ENCODE measurements around the gene IGFN1.

GRCh38 chr1:201268604-201269151 is 78.1 kb downstream of the IGFN1 start:
- no peak for TF ChIP-seq CTCF (IDR thresholded peaks at IDR 0.05)
- no peak for TF ChIP-seq POLR2A (IDR thresholded peaks at IDR 0.05)
- no peak for TF ChIP-seq EP300 (IDR thresholded peaks at IDR 0.05; ENCODE audit: low read depth)
- no peak for TF ChIP-seq POLR2AphosphoS5 (IDR thresholded peaks at IDR 0.05)

All from transverse colon (tissue), 4 donors.